Activated naive CD4-positive, alpha-beta T cell treated with anti-CD3 and anti-CD28 coated beads, Interleukin-2, amount 50 U/mL, for 24 hours (primary cell): ENCODE data around the gene NRP2.
A peak's percentile ranks its signal among the peaks of the same experiment; 100 is the strongest.

Experiments used
- H3K27ac Mint-ChIP-seq: one replicate; pipeline ENCODE4 v1.8.0; 2021; ENCODE audit warnings: mild to moderate bottlenecking, mixed read lengths
- H3K27me3 Mint-ChIP-seq: one replicate; pipeline ENCODE4 v1.8.0; 2021; ENCODE audit warnings: mixed read lengths
- H3K36me3 Mint-ChIP-seq: one replicate; pipeline ENCODE4 v1.8.0; 2021; ENCODE audit warnings: mixed read lengths
- H3K4me1 Mint-ChIP-seq: one replicate; pipeline ENCODE4 v1.8.0; 2021; ENCODE audit warnings: mixed read lengths
- H3K4me3 Mint-ChIP-seq: one replicate; pipeline ENCODE4 v1.8.0; 2021; ENCODE audit warnings: mild to moderate bottlenecking, mixed read lengths
- H3K9me3 Mint-ChIP-seq: one replicate; pipeline ENCODE4 v1.8.0; 2021; ENCODE audit warnings: mixed read lengths

Gene NRP2

GRCh38 chr2:205679410-205680009, 2.8 kb upstream of the NRP2 start:
- peaks cover 26% of the 10 kb centered on the region for H3K4me1 Mint-ChIP-seq
- H3K4me3 Mint-ChIP-seq, result no peak overlapping the region
- no peaks in the 10 kb centered on the region for H3K9me3 Mint-ChIP-seq
- H3K27ac Mint-ChIP-seq, result no peak overlapping the region
- H3K27me3 Mint-ChIP-seq, result peaks cover 25% of the 10 kb centered on the region
- no peaks in the 10 kb centered on the region for H3K36me3 Mint-ChIP-seq

GRCh38 chr2:205680067-205680466, 2.2 kb upstream of the NRP2 start:
- Mint-ChIP-seq H3K27me3 (peaks cover 28% of the 10 kb centered on the region), H3K4me1 (peaks cover 26% of the 10 kb centered on the region), H3K36me3 (no peaks in the 10 kb centered on the region), H3K9me3 (no peaks in the 10 kb centered on the region), H3K27ac (no peak overlapping the region), H3K4me3 (peak overlapping the region; percentile 1)

GRCh38 chr2:205680903-205681302, 1.4 kb upstream of the NRP2 start:
- Mint-ChIP-seq H3K4me1 (peaks cover 31% of the 10 kb centered on the region), H3K4me3 (no peak overlapping the region), H3K36me3 (no peaks in the 10 kb centered on the region), H3K27ac (no peak overlapping the region), H3K27me3 (peaks cover 29% of the 10 kb centered on the region), H3K9me3 (no peaks in the 10 kb centered on the region)

- Mint-ChIP-seq H3K27me3 (peaks cover 33% of the 10 kb centered on the region), H3K4me3 (peak overlapping the region; percentile 87), H3K4me1 (peaks cover 38% of the 10 kb centered on the region), H3K27ac (no peak overlapping the region), H3K9me3 (no peaks in the 10 kb centered on the region), H3K36me3 (no peaks in the 10 kb centered on the region)
These were observed 681 bp upstream of the NRP2 start for GRCh38 chr2:205681401-205682238.

GRCh38 chr2:205682971-205683501, 735 bp downstream of the NRP2 start:
- H3K27ac Mint-ChIP-seq, result no peak overlapping the region
- no peaks in the 10 kb centered on the region for H3K9me3 Mint-ChIP-seq
- peak overlapping the region; percentile 77 for H3K4me3 Mint-ChIP-seq
- peaks cover 37% of the 10 kb centered on the region for H3K27me3 Mint-ChIP-seq
- H3K36me3 Mint-ChIP-seq, result no peaks in the 10 kb centered on the region
- H3K4me1 Mint-ChIP-seq, result peaks cover 43% of the 10 kb centered on the region

- H3K27ac Mint-ChIP-seq, result no peak overlapping the region
- no peaks in the 10 kb centered on the region for H3K9me3 Mint-ChIP-seq
- peaks cover 38% of the 10 kb centered on the region for H3K27me3 Mint-ChIP-seq
- H3K4me3 Mint-ChIP-seq, result peak overlapping the region; percentile 77
- H3K36me3 Mint-ChIP-seq, result no peaks in the 10 kb centered on the region
- H3K4me1 Mint-ChIP-seq, result peaks cover 43% of the 10 kb centered on the region
These were observed 1.4 kb downstream of the NRP2 start for GRCh38 chr2:205683502-205684367.

GRCh38 chr2:205684871-205685313, 2.6 kb downstream of the NRP2 start:
- H3K36me3 Mint-ChIP-seq, result no peaks in the 10 kb centered on the region
- H3K4me3 Mint-ChIP-seq, result peak overlapping the region; percentile 11
- peaks cover 43% of the 10 kb centered on the region for H3K4me1 Mint-ChIP-seq
- peaks cover 38% of the 10 kb centered on the region for H3K27me3 Mint-ChIP-seq
- H3K9me3 Mint-ChIP-seq, result no peaks in the 10 kb centered on the region
- H3K27ac Mint-ChIP-seq, result no peak overlapping the region

- peaks cover 37% of the 10 kb centered on the region for H3K4me1 Mint-ChIP-seq
- no peaks in the 10 kb centered on the region for H3K9me3 Mint-ChIP-seq
- no peaks in the 10 kb centered on the region for H3K36me3 Mint-ChIP-seq
- no peak overlapping the region for H3K27ac Mint-ChIP-seq
- H3K27me3 Mint-ChIP-seq, result peaks cover 36% of the 10 kb centered on the region
- peak overlapping the region; percentile 77 for H3K4me3 Mint-ChIP-seq
These were observed 3.2 kb downstream of the NRP2 start for GRCh38 chr2:205685314-205686055.

GRCh38 chr2:205686056-205686782, 3.9 kb downstream of the NRP2 start:
- Mint-ChIP-seq H3K4me1 (peaks cover 34% of the 10 kb centered on the region), H3K36me3 (no peaks in the 10 kb centered on the region), H3K27ac (no peak overlapping the region), H3K9me3 (no peaks in the 10 kb centered on the region), H3K4me3 (peak overlapping the region; percentile 77), H3K27me3 (peaks cover 33% of the 10 kb centered on the region)

GRCh38 chr2:205686783-205687640, 4.7 kb downstream of the NRP2 start:
- Mint-ChIP-seq H3K27me3 (peaks cover 27% of the 10 kb centered on the region), H3K4me1 (peaks cover 28% of the 10 kb centered on the region), H3K27ac (no peak overlapping the region), H3K4me3 (peak overlapping the region; percentile 77), H3K9me3 (no peaks in the 10 kb centered on the region), H3K36me3 (no peaks in the 10 kb centered on the region)

GRCh38 chr2:205687641-205687956, 5.3 kb downstream of the NRP2 start:
- H3K36me3 Mint-ChIP-seq, result no peaks in the 10 kb centered on the region
- no peak overlapping the region for H3K4me3 Mint-ChIP-seq
- peaks cover 27% of the 10 kb centered on the region for H3K27me3 Mint-ChIP-seq
- no peak overlapping the region for H3K27ac Mint-ChIP-seq
- no peaks in the 10 kb centered on the region for H3K9me3 Mint-ChIP-seq
- H3K4me1 Mint-ChIP-seq, result peaks cover 28% of the 10 kb centered on the region

GRCh38 chr2:205688417-205689200, 6.3 kb downstream of the NRP2 start:
- Mint-ChIP-seq H3K36me3 (no peaks in the 10 kb centered on the region), H3K27me3 (peaks cover 21% of the 10 kb centered on the region), H3K27ac (no peak overlapping the region), H3K4me1 (peaks cover 25% of the 10 kb centered on the region), H3K9me3 (no peaks in the 10 kb centered on the region), H3K4me3 (no peak overlapping the region)

- Mint-ChIP-seq H3K9me3 (no peaks in the 10 kb centered on the region), H3K4me3 (no peak overlapping the region), H3K27me3 (peaks cover 11% of the 10 kb centered on the region), H3K27ac (no peak overlapping the region), H3K4me1 (peaks cover 17% of the 10 kb centered on the region), H3K36me3 (no peaks in the 10 kb centered on the region)
These were observed 7.5 kb downstream of the NRP2 start for GRCh38 chr2:205689820-205690219.
